Cardiac septum (tissue), 1 donor: Measurements from ENCODE around the gene MCRIP1. TPM values are rescaled to one million over a fixed set of nuclear protein-coding genes. Genes with fewer than 3 reads are reported as not detected.

Experiments
- DNase-seq: peaks from one replicate; pipeline ENCODE4 v3.0.0-alpha.2; 2020; ENCODE audit warnings: low spot score
- intact Hi-C: fragments of 100-400 bp; cut with DNase I; formaldehyde crosslinking; loops from one replicate; pipeline ENCODE4 v1.14.0; 2022
- long read RNA-seq: library from polyadenylated mRNA; unstranded; transcript quantifications from one replicate; pipeline ENCODE4 v2.0.0, GENCODE V29; 2021
- total RNA-seq: library from RNA; stranded (reverse); fragmentation: NEBNext Ultra II Directional; extraction: Animal tissue kit (Norgen Biotek cat#: 25700); gene quantifications from one replicate; pipeline ENCODE4 v1.2.1, GENCODE V29; 2021
- donor health status: DM: no; HTN: no; CAD: no.

MCRIP1 gene
- 102 TPM for total RNA-seq
- long read RNA-seq, transcript MCRIP1-201 (5 exons, 1,209 nt) = major isoform, 56 of 118 reads
- long read RNA-seq, transcript MCRIP1-203 (6 exons, 925 nt) = minor isoform, 28 of 118 reads
- long read RNA-seq, transcript MCRIP1-207 (4 exons, 2,775 nt) = minor isoform, 10 of 118 reads
- long read RNA-seq, partial matches to known transcripts = 2 of 118 reads
- long read RNA-seq, other reads (novel, unspliced or antisense) = 12 of 118 reads

- intact Hi-C loops = loop anchor here (2.0 to 5.0 kb wide), 2 partner anchors 27 to 39 kb away; partner anchors contain the start of genes ARHGDIA and P4HB
- DNase-seq = peak; percentile 95
Measured at GRCh38 chr17:81833160-81833920, at the start of gene MCRIP1. TSS of gene MCRIP1 (minus strand) at chr17:81833291. CDS start at chr17:81824506, 8,785 bp downstream.

DNA sequence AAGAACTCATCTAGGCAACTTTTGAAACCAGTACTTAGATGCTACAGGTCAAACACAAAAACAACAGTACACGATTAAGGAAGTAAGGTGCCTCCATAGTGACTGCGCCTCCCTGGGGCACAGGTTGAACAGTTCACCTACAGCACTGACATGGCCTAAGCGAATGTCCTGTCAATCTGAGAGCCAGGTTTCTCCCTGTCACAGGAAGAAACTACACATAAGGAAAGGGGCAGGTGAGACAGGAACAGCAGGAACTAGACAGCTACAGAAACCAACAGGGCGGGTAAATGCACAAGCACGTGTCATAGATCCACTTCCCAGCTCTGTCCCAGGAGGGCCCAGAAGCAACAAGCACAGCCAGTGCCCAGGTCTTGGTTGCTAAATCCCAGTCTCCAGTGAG lies 46.0 kb upstream of the MCRIP1 start:
- DNase-seq = no peak
- intact Hi-C loops = no loop called here

- intact Hi-C loops = no loop called here
- DNase-seq = no peak
Measured at GRCh38 chr17:81878294-81878693, 45.2 kb upstream of the MCRIP1 start.

- intact Hi-C loops = no loop called here
- no peak for DNase-seq
Measured at GRCh38 chr17:81877569-81877968, 44.5 kb upstream of the MCRIP1 start.

- intact Hi-C loops = loop anchor here (5.0 kb wide), 2 partner anchors 39 to 56 kb away; partner anchors contain the start of genes MAFG and MCRIP1
- DNase-seq = peak; percentile 97
Measured at GRCh38 chr17:81871387-81872230, 38.5 kb upstream of the MCRIP1 start.

- DNase-seq = no peak
- intact Hi-C loops = loop anchor here (5.0 kb wide), 2 partner anchors 39 to 56 kb away; partner anchors contain the start of genes MAFG and MCRIP1
Measured at GRCh38 chr17:81870981-81871386, 37.9 kb upstream of the MCRIP1 start, which contains the start of gene ARHGDIA. TSS of gene ARHGDIA (minus strand) at chr17:81871337. CDS start at chr17:81869930, 1,407 bp downstream.

GRCh38 chr17:81870131-81870980 lies 37.3 kb upstream of the MCRIP1 start:
- intact Hi-C loops = loop anchor here (5.0 kb wide), 2 partner anchors 38 to 57 kb away; partner anchors contain the start of genes MAFG and MCRIP1

GRCh38 chr17:81869221-81870130 lies 36.4 kb upstream of the MCRIP1 start:
- intact Hi-C loops = loop anchor here (5.0 kb wide), 2 partner anchors 37 to 58 kb away; partner anchors contain the start of genes MAFG and MCRIP1
- no peak for DNase-seq

More at GRCh38 chr17:81870131-81870980, 37.3 kb upstream of the MCRIP1 start:
- DNase-seq = no peak

DNA sequence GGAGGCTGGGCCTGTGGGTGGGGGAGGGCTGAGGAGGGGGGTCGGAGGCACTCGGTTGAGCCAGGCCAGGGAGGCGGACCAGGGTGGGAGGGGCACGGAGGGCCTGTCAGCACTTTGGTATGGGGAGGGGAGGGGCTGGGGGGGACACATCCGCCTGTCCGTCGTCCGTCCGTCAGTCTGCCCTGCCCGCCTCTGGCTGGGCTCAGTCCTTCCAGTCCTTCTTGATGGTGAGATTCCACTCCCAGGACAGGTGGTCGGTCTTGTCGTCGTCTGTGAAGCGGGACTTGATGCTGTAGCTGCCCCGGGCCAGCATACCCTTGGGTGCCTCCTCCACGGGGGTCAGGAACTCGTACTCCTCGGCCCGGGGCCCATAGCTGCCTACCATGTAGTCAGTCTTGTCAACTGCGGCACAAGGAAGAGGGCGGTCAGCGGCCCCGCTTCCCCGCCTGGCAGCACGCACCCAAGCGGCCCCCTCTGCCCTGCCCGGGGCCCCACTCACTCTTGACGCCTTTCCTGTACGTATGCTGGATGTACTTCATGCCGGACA lies 35.7 kb upstream of the MCRIP1 start:
- DNase-seq = no peak
- intact Hi-C loops = no loop called here

- intact Hi-C loops = no loop called here
- DNase-seq = no peak
Measured at GRCh38 chr17:81867991-81868673, 35.0 kb upstream of the MCRIP1 start.

DNA sequence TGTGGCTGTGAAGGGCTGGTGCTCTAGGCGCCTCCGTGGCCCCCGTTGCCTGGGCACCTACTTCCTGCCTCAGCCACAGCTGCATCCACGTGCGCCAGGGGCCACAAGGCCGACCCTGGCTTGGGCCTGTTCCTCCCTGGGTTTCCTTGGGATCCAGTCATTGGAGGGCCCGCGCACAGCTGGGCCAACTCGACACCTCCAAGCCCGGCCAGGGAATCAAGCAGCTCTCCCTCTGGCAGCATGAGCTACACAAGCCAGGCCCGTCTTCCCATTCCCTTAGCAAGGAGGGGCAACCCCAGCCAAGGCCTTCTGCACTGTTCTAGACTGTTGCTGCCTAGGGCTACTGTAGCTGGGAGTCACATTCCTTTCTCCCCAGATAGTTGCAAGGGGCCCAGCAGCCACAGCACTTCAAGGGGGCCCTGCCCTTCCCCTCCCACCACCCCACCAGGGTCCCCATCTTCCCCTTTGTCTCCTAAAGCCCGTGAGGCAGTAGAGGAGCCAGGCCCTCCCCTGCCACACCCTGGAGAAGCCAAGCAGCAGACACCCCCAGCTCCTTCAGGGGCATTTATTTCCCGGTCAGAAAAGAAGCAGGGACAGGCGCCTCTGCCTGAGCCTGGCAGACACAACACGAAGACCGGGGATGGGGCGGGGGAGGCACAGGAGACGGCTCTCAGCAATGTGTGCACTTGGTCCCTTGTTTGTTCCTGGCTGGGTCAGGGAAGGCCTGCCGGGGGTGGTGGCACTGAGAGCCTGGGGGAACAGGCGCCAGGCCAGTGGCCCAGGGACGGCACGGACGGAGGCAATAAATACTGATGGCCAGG lies 34.3 kb upstream of the MCRIP1 start:
- no peak for DNase-seq
- intact Hi-C loops = no loop called here

DNA sequence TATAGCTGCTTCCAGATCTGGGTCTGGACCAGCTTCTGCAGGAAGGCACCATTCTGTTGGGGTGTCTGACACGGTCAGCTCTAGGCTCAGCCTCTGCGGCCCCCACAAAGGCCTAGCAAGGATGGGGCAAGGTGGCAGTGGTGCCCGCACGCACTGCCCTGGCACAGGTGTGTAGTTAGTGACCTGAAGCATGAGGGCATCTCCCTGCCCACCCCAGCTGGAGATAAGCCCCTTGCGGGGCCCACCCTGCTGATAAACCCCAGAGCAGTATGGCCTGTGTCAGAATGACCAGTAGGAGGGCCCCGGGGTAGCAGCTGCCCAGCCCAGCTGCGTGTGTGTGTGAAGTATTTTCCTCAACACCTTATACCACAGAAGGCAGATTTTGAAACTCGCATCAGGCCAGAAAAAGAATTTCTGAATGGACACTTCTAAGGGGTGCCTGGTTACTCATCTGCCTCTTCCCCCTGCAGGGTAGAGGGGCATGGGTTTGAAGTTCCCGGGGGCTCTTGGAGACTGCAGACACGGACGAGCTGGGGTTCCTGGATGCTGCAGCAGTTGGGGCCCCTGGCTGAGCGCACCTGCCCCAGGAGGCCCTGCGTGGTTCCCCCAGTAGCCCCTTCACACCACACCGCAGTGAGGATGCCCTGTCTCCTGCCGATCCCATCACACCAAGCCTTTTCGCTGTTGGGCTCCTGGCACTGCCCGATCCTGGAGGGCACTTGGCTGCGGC lies 33.5 kb upstream of the MCRIP1 start:
- no peak for DNase-seq
- intact Hi-C loops = no loop called here

DNA sequence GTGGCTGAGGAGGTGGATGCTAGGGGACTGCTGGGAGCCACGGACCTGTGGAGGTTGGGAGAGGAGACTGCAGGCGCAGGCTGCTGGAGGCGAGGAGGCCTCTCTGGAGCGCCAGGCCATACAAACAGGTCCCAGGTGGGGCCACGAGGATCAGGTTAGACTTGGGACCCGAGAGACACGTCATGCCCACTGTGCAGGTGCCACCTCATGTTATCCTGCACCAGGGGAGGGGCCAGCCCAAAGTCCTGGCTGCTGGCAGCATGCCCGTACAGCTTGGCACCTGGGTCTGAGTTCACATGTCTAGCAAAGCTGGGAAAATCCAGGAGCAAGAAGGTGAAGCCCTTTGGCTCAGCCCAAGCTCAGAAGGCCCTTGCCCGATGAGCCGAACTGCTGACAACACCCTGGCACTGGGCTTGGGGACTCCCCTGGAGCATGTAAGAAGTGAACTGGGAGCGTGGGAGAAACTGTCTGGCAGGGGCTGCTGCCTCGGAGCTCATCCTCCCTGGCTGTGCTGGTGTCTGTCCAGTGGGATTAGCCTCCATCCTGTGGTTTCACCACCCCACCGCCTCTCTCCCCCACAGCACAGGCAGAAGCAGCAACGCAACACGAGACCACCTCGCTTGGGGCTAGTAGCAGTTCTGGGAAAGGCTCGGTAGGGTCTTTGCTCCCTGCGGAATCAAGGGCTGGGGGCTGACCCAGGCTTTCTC lies 32.8 kb upstream of the MCRIP1 start:
- no peak for DNase-seq
- intact Hi-C loops = no loop called here

GRCh38 chr17:81865358-81865732 lies 32.3 kb upstream of the MCRIP1 start:
- intact Hi-C loops = no loop called here
- no peak for DNase-seq
